ENCODE measurements around the gene MEPE. TPM values are rescaled to one million over a fixed set of nuclear protein-coding genes. Genes with fewer than 3 reads are reported as not detected.
A peak's percentile ranks its signal among the peaks of the same experiment; 100 is the strongest.

Gene MEPE
- total and polyA plus RNA-seq, 2 of the 8 experiments (the other 6 are each of a cell fraction or from before 2014, with no cell fraction given) = not detected

DNA sequence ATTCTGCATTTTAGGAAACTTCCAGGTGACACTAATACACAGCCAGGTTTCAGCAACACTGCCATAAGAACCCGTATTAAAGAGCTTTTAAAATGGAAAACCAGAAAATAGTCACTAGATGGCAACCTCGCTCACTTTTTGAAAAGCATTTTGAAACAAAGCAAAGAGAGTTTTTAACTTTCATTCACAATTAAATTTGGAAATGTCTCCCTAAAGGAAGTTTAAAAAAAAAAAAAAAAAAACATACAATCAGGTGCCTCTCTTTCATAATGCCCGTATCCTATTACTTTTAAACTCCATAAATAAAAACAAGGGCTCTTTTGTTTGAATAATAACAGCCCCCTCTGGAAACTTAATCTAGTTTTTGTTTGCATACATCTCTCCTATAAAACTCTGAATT lies 20.3 kb downstream of the MEPE start (continued):
- TF ChIP-seq, protein P1, sequence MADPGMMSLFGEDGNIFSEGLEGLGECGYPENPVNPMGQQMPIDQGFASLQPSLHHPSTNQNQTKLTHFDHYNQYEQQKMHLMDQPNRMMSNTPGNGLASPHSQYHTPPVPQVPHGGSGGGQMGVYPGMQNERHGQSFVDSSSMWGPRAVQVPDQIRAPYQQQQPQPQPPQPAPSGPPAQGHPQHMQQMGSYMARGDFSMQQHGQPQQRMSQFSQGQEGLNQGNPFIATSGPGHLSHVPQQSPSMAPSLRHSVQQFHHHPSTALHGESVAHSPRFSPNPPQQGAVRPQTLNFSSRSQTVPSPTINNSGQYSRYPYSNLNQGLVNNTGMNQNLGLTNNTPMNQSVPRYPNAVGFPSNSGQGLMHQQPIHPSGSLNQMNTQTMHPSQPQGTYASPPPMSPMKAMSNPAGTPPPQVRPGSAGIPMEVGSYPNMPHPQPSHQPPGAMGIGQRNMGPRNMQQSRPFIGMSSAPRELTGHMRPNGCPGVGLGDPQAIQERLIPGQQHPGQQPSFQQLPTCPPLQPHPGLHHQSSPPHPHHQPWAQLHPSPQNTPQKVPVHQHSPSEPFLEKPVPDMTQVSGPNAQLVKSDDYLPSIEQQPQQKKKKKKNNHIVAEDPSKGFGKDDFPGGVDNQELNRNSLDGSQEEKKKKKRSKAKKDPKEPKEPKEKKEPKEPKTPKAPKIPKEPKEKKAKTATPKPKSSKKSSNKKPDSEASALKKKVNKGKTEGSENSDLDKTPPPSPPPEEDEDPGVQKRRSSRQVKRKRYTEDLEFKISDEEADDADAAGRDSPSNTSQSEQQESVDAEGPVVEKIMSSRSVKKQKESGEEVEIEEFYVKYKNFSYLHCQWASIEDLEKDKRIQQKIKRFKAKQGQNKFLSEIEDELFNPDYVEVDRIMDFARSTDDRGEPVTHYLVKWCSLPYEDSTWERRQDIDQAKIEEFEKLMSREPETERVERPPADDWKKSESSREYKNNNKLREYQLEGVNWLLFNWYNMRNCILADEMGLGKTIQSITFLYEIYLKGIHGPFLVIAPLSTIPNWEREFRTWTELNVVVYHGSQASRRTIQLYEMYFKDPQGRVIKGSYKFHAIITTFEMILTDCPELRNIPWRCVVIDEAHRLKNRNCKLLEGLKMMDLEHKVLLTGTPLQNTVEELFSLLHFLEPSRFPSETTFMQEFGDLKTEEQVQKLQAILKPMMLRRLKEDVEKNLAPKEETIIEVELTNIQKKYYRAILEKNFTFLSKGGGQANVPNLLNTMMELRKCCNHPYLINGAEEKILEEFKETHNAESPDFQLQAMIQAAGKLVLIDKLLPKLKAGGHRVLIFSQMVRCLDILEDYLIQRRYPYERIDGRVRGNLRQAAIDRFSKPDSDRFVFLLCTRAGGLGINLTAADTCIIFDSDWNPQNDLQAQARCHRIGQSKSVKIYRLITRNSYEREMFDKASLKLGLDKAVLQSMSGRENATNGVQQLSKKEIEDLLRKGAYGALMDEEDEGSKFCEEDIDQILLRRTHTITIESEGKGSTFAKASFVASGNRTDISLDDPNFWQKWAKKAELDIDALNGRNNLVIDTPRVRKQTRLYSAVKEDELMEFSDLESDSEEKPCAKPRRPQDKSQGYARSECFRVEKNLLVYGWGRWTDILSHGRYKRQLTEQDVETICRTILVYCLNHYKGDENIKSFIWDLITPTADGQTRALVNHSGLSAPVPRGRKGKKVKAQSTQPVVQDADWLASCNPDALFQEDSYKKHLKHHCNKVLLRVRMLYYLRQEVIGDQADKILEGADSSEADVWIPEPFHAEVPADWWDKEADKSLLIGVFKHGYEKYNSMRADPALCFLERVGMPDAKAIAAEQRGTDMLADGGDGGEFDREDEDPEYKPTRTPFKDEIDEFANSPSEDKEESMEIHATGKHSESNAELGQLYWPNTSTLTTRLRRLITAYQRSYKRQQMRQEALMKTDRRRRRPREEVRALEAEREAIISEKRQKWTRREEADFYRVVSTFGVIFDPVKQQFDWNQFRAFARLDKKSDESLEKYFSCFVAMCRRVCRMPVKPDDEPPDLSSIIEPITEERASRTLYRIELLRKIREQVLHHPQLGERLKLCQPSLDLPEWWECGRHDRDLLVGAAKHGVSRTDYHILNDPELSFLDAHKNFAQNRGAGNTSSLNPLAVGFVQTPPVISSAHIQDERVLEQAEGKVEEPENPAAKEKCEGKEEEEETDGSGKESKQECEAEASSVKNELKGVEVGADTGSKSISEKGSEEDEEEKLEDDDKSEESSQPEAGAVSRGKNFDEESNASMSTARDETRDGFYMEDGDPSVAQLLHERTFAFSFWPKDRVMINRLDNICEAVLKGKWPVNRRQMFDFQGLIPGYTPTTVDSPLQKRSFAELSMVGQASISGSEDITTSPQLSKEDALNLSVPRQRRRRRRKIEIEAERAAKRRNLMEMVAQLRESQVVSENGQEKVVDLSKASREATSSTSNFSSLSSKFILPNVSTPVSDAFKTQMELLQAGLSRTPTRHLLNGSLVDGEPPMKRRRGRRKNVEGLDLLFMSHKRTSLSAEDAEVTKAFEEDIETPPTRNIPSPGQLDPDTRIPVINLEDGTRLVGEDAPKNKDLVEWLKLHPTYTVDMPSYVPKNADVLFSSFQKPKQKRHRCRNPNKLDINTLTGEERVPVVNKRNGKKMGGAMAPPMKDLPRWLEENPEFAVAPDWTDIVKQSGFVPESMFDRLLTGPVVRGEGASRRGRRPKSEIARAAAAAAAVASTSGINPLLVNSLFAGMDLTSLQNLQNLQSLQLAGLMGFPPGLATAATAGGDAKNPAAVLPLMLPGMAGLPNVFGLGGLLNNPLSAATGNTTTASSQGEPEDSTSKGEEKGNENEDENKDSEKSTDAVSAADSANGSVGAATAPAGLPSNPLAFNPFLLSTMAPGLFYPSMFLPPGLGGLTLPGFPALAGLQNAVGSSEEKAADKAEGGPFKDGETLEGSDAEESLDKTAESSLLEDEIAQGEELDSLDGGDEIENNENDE (IDR thresholded peaks at IDR 0.05; ENCODE audit: insufficient replicate concordance, low read length) = peak; percentile 64
- TF ChIP-seq YY1 (IDR thresholded peaks at IDR 0.05; ENCODE audit: low read depth, low read length) (no peak), RAD21 (IDR thresholded peaks at IDR 0.05 in 1 of 2, conservative IDR thresholded peaks at IDR 0.05 in 1 of 2; ENCODE audit: low read depth in 2 of 2, low read length in 2 of 2) (peak; percentile 67 to 74)
